ENCODE results near the gene CYP3A7.

The CYP3A7 gene

GRCh38 chr7:99694201-99694911, 40.6 kb downstream of the CYP3A7 start:
- no peak for TF ChIP-seq CTCF (IDR thresholded peaks at IDR 0.05)

DNA sequence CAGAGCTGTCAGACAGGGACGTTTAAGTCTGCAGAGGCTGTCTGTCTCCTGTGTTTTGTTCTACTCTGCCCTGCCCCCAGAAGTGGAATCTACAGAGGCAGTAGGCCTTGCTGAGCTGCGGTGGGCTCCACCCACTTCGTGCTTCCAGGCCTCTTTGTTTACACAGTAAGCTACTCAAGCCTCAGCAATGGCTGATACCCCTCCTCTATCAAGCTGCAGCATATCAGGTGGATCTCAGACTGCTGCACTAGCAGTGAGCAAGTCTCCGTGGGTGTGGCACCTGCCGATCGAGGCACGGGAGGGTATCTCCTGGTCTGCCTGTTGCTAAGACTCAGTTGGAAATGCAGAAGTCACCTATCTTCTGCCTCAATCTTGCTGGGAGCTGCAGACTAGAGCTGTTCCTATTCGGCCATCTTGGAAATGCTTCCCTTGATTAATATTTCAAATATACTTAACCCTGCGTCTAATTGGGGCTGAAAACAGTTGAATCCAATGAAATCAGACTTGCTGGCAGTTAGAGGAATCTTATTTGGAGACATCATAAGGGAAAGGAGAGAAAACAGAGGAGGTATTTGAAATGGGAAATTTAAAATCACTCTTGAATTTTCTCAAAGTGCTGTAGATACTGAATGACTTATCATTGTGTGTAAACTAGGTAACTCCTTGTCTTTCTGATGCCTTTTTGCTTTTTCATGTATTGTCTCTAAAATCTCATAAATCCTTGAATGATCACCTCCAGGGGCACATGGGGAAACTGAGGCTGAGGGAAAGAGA, 41.4 kb downstream of the CYP3A7 start:
- no peak for TF ChIP-seq CTCF (IDR thresholded peaks at IDR 0.05)

DNA sequence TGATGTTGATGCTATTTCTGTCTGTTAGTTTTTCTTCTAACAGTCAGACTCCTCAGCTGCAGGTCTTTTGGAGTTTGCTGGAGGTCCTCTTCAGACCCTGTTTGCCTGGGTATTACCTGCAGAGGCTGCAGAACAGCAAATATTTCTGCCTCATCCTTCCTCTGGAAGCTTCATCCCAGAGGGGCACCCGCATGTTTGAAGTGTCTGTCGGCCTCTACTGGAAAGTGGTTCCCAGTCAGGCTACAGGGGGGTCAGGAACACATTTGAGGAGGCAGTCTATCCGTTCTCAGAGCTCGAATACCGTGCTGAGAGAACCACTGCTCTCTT, 41.9 kb downstream of the CYP3A7 start:
- TF ChIP-seq CTCF (IDR thresholded peaks at IDR 0.05), result no peak

DNA sequence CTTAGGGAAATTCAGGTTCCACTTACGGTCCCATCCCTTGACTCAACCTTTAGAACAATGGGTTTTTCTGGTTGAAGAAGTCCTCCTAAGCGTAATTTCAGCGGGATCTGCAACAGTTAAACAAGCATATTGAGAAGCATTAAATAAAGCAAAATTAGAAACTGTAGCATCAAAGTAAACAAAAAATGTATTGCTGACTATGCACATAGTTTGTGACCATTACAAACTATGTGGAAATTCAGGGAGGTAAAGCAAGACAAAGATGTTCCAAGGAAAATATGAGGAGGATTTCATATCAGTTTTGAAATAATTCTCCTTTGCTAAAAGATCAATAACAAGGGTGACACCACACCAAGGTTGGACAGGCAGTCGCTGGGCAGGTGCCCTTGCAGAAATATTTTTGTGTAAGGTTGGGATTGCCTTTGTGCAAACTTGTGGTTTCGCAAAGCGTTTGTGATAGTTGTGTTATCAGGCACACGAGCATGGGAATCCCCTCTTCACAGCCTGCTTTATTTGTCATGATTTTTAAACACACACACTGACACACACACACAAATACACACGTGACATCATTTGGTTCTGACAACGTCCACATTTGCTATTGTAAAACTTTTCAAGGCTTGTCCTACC, 49.8 kb downstream of the CYP3A7 start:
- TF ChIP-seq CTCF (IDR thresholded peaks at IDR 0.05), result no peak

- TF ChIP-seq CTCF (IDR thresholded peaks at IDR 0.05), result no peak
These were observed 55.4 kb downstream of the CYP3A7 start, which contains the start of gene CYP3A5 for GRCh38 chr7:99679400-99680191. TSS of gene CYP3A5 (minus strand) at chr7:99679996. CDS start at chr7:99679896, 100 bp downstream.

DNA sequence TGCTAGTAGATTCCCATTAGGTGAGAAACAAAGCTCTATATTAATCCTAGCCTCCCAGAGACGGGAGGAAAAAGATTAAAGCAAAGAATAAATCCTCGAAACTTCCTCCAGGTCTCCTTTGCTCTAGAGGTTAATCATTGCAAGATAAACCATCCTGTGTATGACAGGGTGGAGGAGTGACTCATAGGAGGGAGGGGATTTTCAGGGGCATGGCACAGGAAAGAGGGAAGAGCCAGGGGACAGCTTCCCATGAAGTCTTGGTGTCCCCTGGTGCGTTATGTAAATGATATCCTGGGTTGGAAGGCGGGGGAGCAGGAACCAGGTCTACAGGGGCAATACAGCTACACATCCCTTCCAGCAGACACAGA, 56.0 kb downstream of the CYP3A7 start:
- TF ChIP-seq CTCF (IDR thresholded peaks at IDR 0.05), result no peak

DNA sequence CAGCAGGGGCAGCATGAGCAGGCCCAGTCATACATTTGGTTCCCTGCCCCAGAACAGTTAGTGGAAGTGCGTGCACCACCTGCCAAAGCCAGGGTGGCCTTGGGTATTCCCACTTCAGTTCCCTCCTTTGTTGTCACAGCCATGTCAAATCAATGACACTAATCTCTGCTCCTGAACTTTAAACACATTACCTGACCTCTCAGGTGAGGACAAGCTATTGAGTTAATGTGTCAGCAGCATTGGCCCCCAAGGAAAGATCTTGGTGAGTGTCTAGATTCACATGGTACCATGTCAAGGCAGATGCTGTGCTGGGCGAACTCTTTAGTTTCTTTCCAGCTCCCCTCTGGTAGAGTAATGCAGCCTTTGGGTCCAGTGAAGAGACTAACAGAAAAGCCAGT, 57.3 kb downstream of the CYP3A7 start:
- no peak for TF ChIP-seq CTCF (IDR thresholded peaks at IDR 0.05)
